Measurements from ENCODE around the gene DIS3L2.

- TF ChIP-seq POLR2A (IDR thresholded peaks at IDR 0.05), result no peak
- TF ChIP-seq CTCF (IDR thresholded peaks at IDR 0.05), result no peak
- no peak for TF ChIP-seq EP300 (IDR thresholded peaks at IDR 0.05)
Measured at GRCh38 chr2:231985823-231986261, 24.3 kb downstream of the DIS3L2 start.
